Sigmoid colon (tissue), 4 donors: ENCODE data around the gene TNPO3.

ENCODE experiments used
- POLR2AphosphoS5 ChIP-seq, 4 donors: sonication (generic); formaldehyde crosslinking; IDR thresholded peaks; one replicate each; pipeline ENCODE4 v1.6.1; 2017; ENCODE audit warnings: antibody characterized with exemption in 4 of 4
- TF ChIP-seq, protein P1 (sequence below), 4 experiments: fragments of 450-650 bp in 3 of 4; fragments of 200-600 bp in 1 of 4; IDR thresholded peaks; one replicate each; pipeline ENCODE4 v1.5.1; 2016 to 2019; ENCODE audit warnings: antibody characterized with exemption in 4 of 4, mild to moderate bottlenecking in 3 of 4, moderate library complexity in 2 of 4

DNA sequence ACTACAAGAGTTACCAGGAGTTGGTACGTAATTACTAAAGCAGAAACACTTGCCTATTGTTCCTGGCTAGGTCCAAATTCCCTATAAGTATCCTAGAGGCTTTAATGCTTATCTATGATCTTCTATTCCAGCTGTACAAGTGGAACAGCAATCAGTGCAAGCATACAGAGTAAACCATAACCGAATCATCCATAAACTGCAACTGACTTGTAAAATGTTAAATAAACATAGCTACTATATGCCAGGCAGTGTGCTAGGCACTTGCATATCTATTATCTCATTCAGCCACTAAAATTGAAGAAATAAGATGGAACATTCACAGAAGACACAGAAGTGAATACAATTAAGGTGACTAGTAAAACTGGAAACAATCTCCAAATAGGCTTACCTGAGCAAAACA is 61.5 kb downstream of the TNPO3 start:
- TF ChIP-seq POLR2AphosphoS5 (IDR thresholded peaks at IDR 0.05): no peak
- TF ChIP-seq, protein P1, sequence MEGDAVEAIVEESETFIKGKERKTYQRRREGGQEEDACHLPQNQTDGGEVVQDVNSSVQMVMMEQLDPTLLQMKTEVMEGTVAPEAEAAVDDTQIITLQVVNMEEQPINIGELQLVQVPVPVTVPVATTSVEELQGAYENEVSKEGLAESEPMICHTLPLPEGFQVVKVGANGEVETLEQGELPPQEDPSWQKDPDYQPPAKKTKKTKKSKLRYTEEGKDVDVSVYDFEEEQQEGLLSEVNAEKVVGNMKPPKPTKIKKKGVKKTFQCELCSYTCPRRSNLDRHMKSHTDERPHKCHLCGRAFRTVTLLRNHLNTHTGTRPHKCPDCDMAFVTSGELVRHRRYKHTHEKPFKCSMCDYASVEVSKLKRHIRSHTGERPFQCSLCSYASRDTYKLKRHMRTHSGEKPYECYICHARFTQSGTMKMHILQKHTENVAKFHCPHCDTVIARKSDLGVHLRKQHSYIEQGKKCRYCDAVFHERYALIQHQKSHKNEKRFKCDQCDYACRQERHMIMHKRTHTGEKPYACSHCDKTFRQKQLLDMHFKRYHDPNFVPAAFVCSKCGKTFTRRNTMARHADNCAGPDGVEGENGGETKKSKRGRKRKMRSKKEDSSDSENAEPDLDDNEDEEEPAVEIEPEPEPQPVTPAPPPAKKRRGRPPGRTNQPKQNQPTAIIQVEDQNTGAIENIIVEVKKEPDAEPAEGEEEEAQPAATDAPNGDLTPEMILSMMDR (IDR thresholded peaks at IDR 0.05): no peak
